Measurements from ENCODE around the gene ADGRE1. TPM values are rescaled to one million over a fixed set of nuclear protein-coding genes. Genes with fewer than 3 reads are reported as not detected.

The ADGRE1 gene
- total RNA-seq, 2 experiments from 2014 or later, result 1.2 to 1.6 TPM

DNA sequence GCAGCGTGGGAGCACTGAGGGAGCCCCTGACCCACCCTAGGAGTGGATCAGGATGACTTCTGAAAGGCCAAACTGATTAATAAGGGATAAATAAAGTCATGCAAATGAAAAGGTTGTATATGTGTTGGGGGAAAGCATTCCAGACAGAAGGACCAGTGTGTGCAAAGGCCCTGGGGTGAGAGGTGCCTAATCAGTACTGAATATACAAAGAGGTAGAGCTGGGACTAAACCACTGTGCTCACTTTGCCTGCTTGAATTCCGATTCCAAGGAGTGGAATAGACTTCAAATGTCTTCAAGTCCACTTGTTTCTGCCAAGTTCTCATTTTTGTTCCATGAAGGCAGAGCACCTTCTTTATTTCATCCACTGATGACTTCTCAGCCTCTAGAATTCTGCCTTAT is 32.6 kb upstream of the ADGRE1 start:
- DNase-seq (no peak), ATAC-seq (no peak)
- peaks cover 38% of the 10 kb centered on the region for H3K36me3 Mint-ChIP-seq (ENCODE audit: low read depth)
- ChIA-PET CTCF (interaction anchor here (0.6 kb wide), 1 partner anchor 595 kb away, joined by 3 read pairs; no protein-coding TSS in a partner anchor), POLR2A (no interaction called here)
- H3K4me3 Mint-ChIP-seq, result no peak overlapping the region
- TF ChIP-seq, protein P1, sequence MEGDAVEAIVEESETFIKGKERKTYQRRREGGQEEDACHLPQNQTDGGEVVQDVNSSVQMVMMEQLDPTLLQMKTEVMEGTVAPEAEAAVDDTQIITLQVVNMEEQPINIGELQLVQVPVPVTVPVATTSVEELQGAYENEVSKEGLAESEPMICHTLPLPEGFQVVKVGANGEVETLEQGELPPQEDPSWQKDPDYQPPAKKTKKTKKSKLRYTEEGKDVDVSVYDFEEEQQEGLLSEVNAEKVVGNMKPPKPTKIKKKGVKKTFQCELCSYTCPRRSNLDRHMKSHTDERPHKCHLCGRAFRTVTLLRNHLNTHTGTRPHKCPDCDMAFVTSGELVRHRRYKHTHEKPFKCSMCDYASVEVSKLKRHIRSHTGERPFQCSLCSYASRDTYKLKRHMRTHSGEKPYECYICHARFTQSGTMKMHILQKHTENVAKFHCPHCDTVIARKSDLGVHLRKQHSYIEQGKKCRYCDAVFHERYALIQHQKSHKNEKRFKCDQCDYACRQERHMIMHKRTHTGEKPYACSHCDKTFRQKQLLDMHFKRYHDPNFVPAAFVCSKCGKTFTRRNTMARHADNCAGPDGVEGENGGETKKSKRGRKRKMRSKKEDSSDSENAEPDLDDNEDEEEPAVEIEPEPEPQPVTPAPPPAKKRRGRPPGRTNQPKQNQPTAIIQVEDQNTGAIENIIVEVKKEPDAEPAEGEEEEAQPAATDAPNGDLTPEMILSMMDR (IDR thresholded peaks at IDR 0.05), result no peak
- H3K9me3 Mint-ChIP-seq, result no peaks in the 10 kb centered on the region
- H3K4me1 Mint-ChIP-seq (ENCODE audit: low read depth), result no peaks in the 10 kb centered on the region
- H3K27ac Mint-ChIP-seq, result no peak overlapping the region
- intact Hi-C loops (cut with micrococcal nuclease), result no loop called here
- H3K27me3 Mint-ChIP-seq, result no peaks in the 10 kb centered on the region

DNA sequence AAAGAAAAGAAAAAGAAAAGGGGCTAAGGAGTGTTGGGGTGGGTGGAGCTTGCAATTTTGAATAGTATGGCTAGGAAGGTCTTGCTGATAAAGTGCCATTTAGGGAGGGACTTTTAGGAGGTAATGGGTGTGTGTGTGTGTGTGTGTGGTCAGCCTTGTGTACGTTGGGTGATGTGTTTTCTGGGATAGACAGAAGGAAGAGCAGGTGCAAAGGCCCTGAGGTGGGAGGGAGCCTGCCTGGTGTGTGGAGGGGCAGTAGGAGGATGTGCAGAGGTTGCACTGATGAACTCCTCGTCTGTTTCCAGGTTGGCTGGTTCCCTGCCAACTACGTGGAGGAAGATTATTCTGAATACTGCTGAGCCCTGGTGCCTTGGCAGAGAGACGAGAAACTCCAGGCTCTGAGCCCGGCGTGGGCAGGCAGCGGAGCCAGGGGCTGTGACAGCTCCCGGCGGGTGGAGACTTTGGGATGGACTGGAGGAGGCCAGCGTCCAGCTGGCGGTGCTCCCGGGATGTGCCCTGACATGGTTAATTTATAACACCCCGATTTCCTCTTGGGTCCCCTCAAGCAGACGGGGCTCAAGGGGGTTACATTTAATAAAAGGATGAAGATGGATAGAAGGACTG is 30.5 kb upstream of the ADGRE1 start:
- H3K4me3 Mint-ChIP-seq, result no peak overlapping the region
- no peak for DNase-seq
- peaks cover 4% of the 10 kb centered on the region for H3K4me1 Mint-ChIP-seq (ENCODE audit: low read depth)
- no peaks in the 10 kb centered on the region for H3K9me3 Mint-ChIP-seq
- ChIA-PET CTCF (no interaction called here), POLR2A (interaction anchor here (1.0 kb wide), 1 partner anchor 83 kb away, joined by 4 read pairs; no protein-coding TSS in a partner anchor)
- H3K36me3 Mint-ChIP-seq (ENCODE audit: low read depth), result peaks cover 30% of the 10 kb centered on the region
- intact Hi-C loops (cut with micrococcal nuclease), result no loop called here
- H3K27ac Mint-ChIP-seq, result peak overlapping the region; percentile 11
- no peak for ATAC-seq
- TF ChIP-seq, protein P1 (IDR thresholded peaks at IDR 0.05), result no peak
- no peaks in the 10 kb centered on the region for H3K27me3 Mint-ChIP-seq

DNA sequence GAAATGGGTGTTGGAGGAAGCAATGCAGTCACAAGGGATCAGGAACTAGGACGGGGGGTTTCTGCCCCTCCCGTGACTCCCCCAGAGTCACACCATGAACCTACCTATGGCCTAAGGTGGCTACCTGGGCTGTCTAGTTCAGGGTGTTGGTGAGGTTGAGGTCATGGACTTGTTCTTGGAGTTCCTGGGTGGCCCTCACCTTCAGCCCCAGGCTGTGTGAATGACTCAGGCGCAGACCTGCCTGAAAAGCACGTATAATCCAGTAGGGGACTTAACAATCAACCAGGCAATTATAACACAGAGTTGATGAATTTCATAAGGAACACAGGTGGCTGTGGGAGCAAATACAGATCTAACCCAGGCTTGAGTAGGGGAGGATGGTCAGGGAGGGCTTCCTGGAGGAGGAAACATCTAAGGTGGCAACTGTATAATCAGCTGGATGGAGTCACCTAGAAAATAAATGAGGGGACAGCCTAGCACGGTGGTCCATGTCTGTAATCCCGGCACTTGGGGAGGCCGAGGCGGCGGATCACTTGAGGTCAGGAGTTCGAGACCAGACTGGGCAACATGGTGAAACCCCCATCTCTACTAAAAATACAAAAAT is 25.6 kb upstream of the ADGRE1 start:
- Mint-ChIP-seq H3K36me3 (ENCODE audit: low read depth) (peaks cover 7% of the 10 kb centered on the region), H3K4me3 (no peak overlapping the region), H3K27ac (peak overlapping the region; percentile 64), H3K27me3 (no peaks in the 10 kb centered on the region), H3K9me3 (no peaks in the 10 kb centered on the region), H3K4me1 (ENCODE audit: low read depth) (peaks cover 14% of the 10 kb centered on the region)
- intact Hi-C loops (cut with micrococcal nuclease), result loop anchor here (2.0 to 10.0 kb wide), 3 partner anchors 97 to 345 kb away; partner anchors contain the start of gene SH2D3A
- no peak for ATAC-seq
- DNase-seq, result peak; percentile 24
- ChIA-PET POLR2A (interaction anchor here (0.7 to 2.9 kb wide), 5 partner anchors 52 to 123 kb away, joined by 3 to 14 read pairs (median 3); partner anchors contain the start of gene SH2D3A), CTCF (interaction anchor here (0.8 to 5.0 kb wide), 6 partner anchors 11 to 125 kb away, joined by 3 to 73 read pairs (median 9); partner anchors contain the start of genes GPR108 and VAV1)
- TF ChIP-seq, protein P1 (IDR thresholded peaks at IDR 0.05), result no peak

DNA sequence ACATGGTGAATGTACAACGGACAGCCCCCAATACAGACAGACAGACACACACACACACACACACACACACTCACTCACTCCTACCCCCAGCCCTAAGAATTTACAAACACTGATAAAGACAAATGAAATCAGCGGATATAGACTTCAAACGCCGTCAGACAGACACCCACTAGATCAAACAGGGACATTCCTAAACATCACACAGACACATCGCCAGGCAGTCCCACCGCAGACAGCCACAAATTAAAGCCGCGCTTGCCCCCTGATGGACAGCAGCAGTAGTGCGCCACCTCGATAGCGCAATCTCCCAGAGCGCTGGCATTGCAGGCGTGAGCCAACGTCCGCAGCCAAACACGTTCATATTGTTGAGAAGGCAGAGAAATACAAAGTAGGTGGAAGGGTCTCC is 24.7 kb upstream of the ADGRE1 start:
- Mint-ChIP-seq H3K4me3 (peak overlapping the region; percentile 77), H3K4me1 (ENCODE audit: low read depth) (peaks cover 14% of the 10 kb centered on the region), H3K36me3 (ENCODE audit: low read depth) (no peaks in the 10 kb centered on the region), H3K9me3 (no peaks in the 10 kb centered on the region), H3K27ac (peak overlapping the region; percentile 79), H3K27me3 (no peaks in the 10 kb centered on the region)
- peak; percentile 88 for ATAC-seq
- DNase-seq, result peak; percentile 97
- ChIA-PET CTCF (interaction anchor here (0.6 to 5.0 kb wide), 29 partner anchors 11 to 379 kb away, joined by 3 to 73 read pairs (median 4); partner anchors contain the start of genes GPR108 and VAV1), POLR2A (interaction anchor here (0.7 to 2.9 kb wide), 5 partner anchors 53 to 124 kb away, joined by 3 to 14 read pairs (median 3); partner anchors contain the start of gene SH2D3A)
- intact Hi-C loops (cut with micrococcal nuclease), result loop anchor here (1.0 to 10.0 kb wide), 4 partner anchors 98 to 346 kb away; partner anchors contain the start of genes GPR108 and SH2D3A
- TF ChIP-seq, protein P1 (IDR thresholded peaks at IDR 0.05), result peak; percentile 81

Measured in activated CD8-positive, alpha-beta T cell treated with anti-CD3 and anti-CD28 coated beads for 36 hours (primary cell).